GM23338 (cell line): ENCODE measurements around the gene SSBP2.

ENCODE experiments used
- CREB1 ChIP-seq: fragments of 250-450 bp; sonication (Bioruptor Pico); IDR thresholded peaks from 2 replicates; pipeline ENCODE4 v1.5.0; 2020; ENCODE audit warnings: low read depth, mild to moderate bottlenecking, moderate library complexity
- EZH2 ChIP-seq: fragments of 200-600 bp; sonication (generic); IDR thresholded peaks from one replicate; pipeline ENCODE4 v1.8.0; 2017; ENCODE audit warnings: antibody characterized with exemption, mild to moderate bottlenecking, low read depth; ENCODE audit not compliant: unreplicated experiment
- EZH2phosphoT487 ChIP-seq: fragments of 200-600 bp; sonication (generic); IDR thresholded peaks from one replicate; pipeline ENCODE4 v1.8.1; 2018; ENCODE audit warnings: antibody characterized with exemption; ENCODE audit not compliant: unreplicated experiment
- POLR2AphosphoS5 ChIP-seq: IDR thresholded peaks from 2 replicates; pipeline ENCODE4 v1.6.1; 2016; ENCODE audit warnings: antibody characterized with exemption, low read depth
- ZNF114 ChIP-seq: fragments of 250-450 bp; sonication (Bioruptor Pico); IDR thresholded peaks from 2 replicates; pipeline ENCODE4 v1.5.0; 2020; ENCODE audit warnings: mild to moderate bottlenecking, moderate library complexity
- ZNF331 ChIP-seq: fragments of 250-450 bp; sonication (Bioruptor Pico); IDR thresholded peaks from 2 replicates; pipeline ENCODE4 v1.5.0; 2020; ENCODE audit warnings: low read depth, mild to moderate bottlenecking, moderate library complexity
- TF ChIP-seq, protein P1 (sequence below), 2 experiments: fragments of 200-600 bp in 1 of 2; sonication (generic) in 1 of 2; conservative IDR thresholded peaks; 2 replicates each; pipeline versions ENCODE4 v1.5.1 to v1.6.1; 2016 to 2017; ENCODE audit warnings: antibody characterized with exemption in 2 of 2, low read depth in 2 of 2, mild to moderate bottlenecking in 2 of 2, moderate library complexity in 1 of 2
- TF ChIP-seq, protein P2 (sequence below): IDR thresholded peaks from one replicate; pipeline ENCODE4 v1.6.1; 2018; ENCODE audit warnings: antibody characterized with exemption; ENCODE audit not compliant: unreplicated experiment

GRCh38 chr5:81429985-81430384 is 320.9 kb downstream of the SSBP2 start:
- TF ChIP-seq, protein P1, sequence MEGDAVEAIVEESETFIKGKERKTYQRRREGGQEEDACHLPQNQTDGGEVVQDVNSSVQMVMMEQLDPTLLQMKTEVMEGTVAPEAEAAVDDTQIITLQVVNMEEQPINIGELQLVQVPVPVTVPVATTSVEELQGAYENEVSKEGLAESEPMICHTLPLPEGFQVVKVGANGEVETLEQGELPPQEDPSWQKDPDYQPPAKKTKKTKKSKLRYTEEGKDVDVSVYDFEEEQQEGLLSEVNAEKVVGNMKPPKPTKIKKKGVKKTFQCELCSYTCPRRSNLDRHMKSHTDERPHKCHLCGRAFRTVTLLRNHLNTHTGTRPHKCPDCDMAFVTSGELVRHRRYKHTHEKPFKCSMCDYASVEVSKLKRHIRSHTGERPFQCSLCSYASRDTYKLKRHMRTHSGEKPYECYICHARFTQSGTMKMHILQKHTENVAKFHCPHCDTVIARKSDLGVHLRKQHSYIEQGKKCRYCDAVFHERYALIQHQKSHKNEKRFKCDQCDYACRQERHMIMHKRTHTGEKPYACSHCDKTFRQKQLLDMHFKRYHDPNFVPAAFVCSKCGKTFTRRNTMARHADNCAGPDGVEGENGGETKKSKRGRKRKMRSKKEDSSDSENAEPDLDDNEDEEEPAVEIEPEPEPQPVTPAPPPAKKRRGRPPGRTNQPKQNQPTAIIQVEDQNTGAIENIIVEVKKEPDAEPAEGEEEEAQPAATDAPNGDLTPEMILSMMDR (conservative IDR thresholded peaks at IDR 0.05; ENCODE audit: low read depth in 2 of 2) = no peak
- TF ChIP-seq ZNF114 (CRISPR knock-in tag) = no peak
- no peak for TF ChIP-seq EZH2
- no peak for TF ChIP-seq POLR2AphosphoS5
- TF ChIP-seq, protein P2, sequence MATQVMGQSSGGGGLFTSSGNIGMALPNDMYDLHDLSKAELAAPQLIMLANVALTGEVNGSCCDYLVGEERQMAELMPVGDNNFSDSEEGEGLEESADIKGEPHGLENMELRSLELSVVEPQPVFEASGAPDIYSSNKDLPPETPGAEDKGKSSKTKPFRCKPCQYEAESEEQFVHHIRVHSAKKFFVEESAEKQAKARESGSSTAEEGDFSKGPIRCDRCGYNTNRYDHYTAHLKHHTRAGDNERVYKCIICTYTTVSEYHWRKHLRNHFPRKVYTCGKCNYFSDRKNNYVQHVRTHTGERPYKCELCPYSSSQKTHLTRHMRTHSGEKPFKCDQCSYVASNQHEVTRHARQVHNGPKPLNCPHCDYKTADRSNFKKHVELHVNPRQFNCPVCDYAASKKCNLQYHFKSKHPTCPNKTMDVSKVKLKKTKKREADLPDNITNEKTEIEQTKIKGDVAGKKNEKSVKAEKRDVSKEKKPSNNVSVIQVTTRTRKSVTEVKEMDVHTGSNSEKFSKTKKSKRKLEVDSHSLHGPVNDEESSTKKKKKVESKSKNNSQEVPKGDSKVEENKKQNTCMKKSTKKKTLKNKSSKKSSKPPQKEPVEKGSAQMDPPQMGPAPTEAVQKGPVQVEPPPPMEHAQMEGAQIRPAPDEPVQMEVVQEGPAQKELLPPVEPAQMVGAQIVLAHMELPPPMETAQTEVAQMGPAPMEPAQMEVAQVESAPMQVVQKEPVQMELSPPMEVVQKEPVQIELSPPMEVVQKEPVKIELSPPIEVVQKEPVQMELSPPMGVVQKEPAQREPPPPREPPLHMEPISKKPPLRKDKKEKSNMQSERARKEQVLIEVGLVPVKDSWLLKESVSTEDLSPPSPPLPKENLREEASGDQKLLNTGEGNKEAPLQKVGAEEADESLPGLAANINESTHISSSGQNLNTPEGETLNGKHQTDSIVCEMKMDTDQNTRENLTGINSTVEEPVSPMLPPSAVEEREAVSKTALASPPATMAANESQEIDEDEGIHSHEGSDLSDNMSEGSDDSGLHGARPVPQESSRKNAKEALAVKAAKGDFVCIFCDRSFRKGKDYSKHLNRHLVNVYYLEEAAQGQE = no peak
- TF ChIP-seq CREB1 (CRISPR knock-in tag) = no peak
- TF ChIP-seq EZH2phosphoT487 = no peak
- TF ChIP-seq ZNF331 (CRISPR knock-in tag) = no peak
